ENCODE results near the gene DNAJC30. TPM values are rescaled to one million over a fixed set of nuclear protein-coding genes. Genes with fewer than 3 reads are reported as not detected.
A peak's percentile ranks its signal among the peaks of the same experiment; 100 is the strongest.

The DNAJC30 gene
- total RNA-seq, 1 donor, result 2.9 TPM

DNA sequence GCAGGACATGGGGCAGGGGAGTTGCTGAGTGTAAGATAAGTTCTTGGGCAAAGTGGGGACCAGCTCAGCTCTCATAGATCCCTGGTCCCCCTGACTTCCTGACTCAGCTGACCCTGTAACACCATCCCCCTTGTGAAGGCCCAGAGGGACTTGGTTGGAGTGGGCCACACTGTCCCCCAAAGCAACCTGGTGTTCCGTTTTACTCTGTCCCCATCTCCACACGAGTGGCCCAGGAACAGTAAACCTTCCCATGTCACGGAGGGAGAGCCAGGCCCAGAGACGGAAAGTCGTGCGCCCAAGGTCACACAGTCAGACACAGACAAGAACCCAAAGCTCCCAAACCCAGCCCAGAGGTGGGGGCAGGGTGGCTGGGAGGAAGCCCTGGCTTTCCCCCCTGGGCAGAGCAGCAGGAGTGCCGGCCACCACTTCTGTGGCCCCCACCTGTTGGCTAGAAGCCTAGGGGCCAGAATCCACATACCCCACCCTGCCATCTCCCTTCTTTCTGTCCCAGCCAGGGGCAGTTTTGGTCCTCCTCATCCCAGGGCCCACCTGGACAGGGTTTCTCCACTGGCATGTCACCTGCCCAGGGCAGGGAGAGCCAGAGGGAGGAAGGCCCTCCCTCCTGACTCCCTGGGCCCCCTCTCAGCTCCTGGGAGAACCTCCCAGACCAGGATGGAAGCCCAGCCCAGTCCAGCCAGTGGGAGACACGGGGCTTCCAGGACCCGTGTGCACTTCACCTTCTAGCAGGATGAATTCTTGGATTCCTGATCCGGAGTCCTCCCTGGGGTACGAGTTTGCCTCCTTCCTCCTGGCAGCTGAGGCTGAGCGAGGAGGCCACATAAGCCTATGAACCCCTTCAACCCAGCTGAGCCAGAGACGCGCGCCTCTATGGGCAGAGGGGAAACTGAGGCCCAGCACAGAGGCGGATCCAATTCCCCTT is 36.2 kb downstream of the DNAJC30 start:
- TF ChIP-seq, protein P1, sequence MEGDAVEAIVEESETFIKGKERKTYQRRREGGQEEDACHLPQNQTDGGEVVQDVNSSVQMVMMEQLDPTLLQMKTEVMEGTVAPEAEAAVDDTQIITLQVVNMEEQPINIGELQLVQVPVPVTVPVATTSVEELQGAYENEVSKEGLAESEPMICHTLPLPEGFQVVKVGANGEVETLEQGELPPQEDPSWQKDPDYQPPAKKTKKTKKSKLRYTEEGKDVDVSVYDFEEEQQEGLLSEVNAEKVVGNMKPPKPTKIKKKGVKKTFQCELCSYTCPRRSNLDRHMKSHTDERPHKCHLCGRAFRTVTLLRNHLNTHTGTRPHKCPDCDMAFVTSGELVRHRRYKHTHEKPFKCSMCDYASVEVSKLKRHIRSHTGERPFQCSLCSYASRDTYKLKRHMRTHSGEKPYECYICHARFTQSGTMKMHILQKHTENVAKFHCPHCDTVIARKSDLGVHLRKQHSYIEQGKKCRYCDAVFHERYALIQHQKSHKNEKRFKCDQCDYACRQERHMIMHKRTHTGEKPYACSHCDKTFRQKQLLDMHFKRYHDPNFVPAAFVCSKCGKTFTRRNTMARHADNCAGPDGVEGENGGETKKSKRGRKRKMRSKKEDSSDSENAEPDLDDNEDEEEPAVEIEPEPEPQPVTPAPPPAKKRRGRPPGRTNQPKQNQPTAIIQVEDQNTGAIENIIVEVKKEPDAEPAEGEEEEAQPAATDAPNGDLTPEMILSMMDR (IDR thresholded peaks at IDR 0.05; ENCODE audit: extremely low read depth, low read depth, low read length), result no peak
- DNase-seq (ENCODE audit: insufficient read length, low spot score, missing footprints), result peak; percentile 87
- Histone ChIP-seq H3K79me2 (ENCODE audit: insufficient read depth, low read length) (no peaks in the 10 kb centered on the region), H3K9me3 (ENCODE audit: low read depth, low read length) (no peaks in the 10 kb centered on the region), H3K36me3 (ENCODE audit: insufficient read depth, low read length) (no peaks in the 10 kb centered on the region), H3K4me3 (ENCODE audit: insufficient read depth, low read length) (no peak overlapping the region), H2AFZ (ENCODE audit: low read length) (no peak overlapping the region), H3K27me3 (ENCODE audit: insufficient read depth, low read length) (peaks cover 54% of the 10 kb centered on the region), H3K4me2 (ENCODE audit: insufficient read depth, low read length) (no peak overlapping the region), H4K20me1 (ENCODE audit: insufficient read depth, low read length) (no peaks in the 10 kb centered on the region), H3K4me1 (ENCODE audit: insufficient read depth, low read length) (no peaks in the 10 kb centered on the region), H3K27ac (ENCODE audit: low read depth, low read length) (no peak overlapping the region)

DNA sequence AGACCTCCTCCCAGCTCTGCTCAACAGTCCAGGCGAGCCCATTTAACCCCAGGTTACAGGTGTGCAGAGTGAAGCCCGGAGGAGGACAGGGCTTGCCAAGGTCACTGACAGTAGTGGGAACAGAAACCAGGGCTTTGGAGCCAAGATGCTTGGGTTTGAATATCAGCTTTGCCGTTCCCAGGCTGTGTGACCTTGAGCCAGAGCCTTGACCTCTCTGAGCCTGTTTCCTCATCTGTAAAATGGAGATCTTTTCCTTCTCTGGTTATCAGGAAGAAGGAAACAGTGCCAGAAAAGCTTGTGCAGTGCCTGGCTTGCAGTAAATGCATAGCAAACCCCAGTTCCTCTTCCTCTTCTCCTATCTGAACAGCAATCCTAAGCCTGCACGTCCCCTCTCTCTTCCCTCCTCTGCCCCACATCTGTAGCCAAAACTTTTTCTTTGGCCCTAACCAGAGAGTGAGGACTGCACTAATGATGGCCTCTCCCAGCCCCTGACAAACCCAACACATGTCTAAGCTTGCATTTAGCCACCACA is 37.5 kb downstream of the DNAJC30 start:
- H3K9me3 ChIP-seq (ENCODE audit: low read depth, low read length), result peaks cover 4% of the 10 kb centered on the region
- peaks cover 54% of the 10 kb centered on the region for H3K27me3 ChIP-seq (ENCODE audit: insufficient read depth, low read length)
- peak; percentile 59 for DNase-seq (ENCODE audit: insufficient read length, low spot score, missing footprints)
- no peak overlapping the region for H3K4me3 ChIP-seq (ENCODE audit: insufficient read depth, low read length)
- TF ChIP-seq, protein P1 (IDR thresholded peaks at IDR 0.05; ENCODE audit: extremely low read depth, low read depth, low read length), result no peak
- H3K4me1 ChIP-seq (ENCODE audit: insufficient read depth, low read length), result no peaks in the 10 kb centered on the region
- H2AFZ ChIP-seq (ENCODE audit: low read length), result no peak overlapping the region
- H3K36me3 ChIP-seq (ENCODE audit: insufficient read depth, low read length), result no peaks in the 10 kb centered on the region
- H4K20me1 ChIP-seq (ENCODE audit: insufficient read depth, low read length), result no peaks in the 10 kb centered on the region
- H3K27ac ChIP-seq (ENCODE audit: low read depth, low read length), result no peak overlapping the region
- H3K79me2 ChIP-seq (ENCODE audit: insufficient read depth, low read length), result no peaks in the 10 kb centered on the region
- no peak overlapping the region for H3K4me2 ChIP-seq (ENCODE audit: insufficient read depth, low read length)

DNA sequence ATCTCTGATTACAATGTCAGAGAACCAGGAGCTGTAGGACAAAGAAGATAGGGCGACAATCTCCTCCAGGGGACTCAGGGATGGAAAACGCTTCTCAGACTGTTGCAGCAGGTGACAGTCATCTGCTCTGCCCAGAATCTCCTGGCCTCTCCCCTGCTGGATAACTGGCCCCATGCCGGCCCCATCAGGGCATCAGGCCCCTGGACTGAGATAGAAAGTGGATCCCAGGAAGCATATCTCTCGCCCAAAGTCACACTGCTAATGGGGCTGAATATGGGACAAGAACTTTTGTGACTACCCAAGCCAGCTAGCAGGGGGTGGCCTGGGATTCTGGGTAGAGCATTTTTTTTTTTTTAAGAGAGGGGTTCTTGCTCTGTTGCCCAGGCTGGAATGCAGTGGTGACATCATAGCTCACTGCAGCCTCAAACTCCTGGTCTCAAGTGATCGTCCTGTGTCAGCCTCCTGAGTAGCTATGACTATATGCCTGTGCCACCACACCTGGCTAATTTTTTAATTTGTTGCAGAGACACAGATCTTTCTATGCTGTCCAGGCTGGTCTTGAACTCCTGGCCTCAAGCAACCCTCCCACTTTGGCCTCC is 38.5 kb downstream of the DNAJC30 start:
- H3K27ac ChIP-seq (ENCODE audit: low read depth, low read length), result no peak overlapping the region
- H3K4me3 ChIP-seq (ENCODE audit: insufficient read depth, low read length), result no peak overlapping the region
- no peak overlapping the region for H3K4me2 ChIP-seq (ENCODE audit: insufficient read depth, low read length)
- peaks cover 47% of the 10 kb centered on the region for H3K27me3 ChIP-seq (ENCODE audit: insufficient read depth, low read length)
- peaks cover 4% of the 10 kb centered on the region for H3K9me3 ChIP-seq (ENCODE audit: low read depth, low read length)
- H2AFZ ChIP-seq (ENCODE audit: low read length), result no peak overlapping the region
- TF ChIP-seq, protein P1 (IDR thresholded peaks at IDR 0.05; ENCODE audit: extremely low read depth, low read depth, low read length), result no peak
- H3K36me3 ChIP-seq (ENCODE audit: insufficient read depth, low read length), result no peaks in the 10 kb centered on the region
- DNase-seq (ENCODE audit: insufficient read length, low spot score, missing footprints), result no peak
- H3K4me1 ChIP-seq (ENCODE audit: insufficient read depth, low read length), result no peaks in the 10 kb centered on the region
- no peaks in the 10 kb centered on the region for H3K79me2 ChIP-seq (ENCODE audit: insufficient read depth, low read length)
- no peaks in the 10 kb centered on the region for H4K20me1 ChIP-seq (ENCODE audit: insufficient read depth, low read length)

DNA sequence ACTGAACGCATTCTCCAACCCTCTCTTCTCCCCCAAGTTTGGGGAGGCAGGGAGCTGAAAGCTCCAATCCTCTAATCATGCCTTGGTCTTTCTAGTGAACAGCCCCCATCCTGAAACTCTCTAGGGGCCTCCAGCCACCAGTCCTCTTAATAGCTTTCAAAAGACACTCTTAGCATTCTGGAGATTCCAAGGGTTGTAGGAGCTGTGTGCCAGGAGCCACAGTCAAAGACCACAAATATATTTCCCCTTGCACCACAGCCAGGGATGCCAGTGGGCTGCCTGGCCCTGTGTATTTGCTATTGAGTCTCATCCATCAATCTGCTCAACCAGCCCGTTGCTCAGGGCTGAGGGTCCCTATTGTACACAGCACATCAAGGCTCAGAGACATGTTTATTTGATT is 40.4 kb downstream of the DNAJC30 start:
- TF ChIP-seq, protein P1 (IDR thresholded peaks at IDR 0.05; ENCODE audit: extremely low read depth, low read depth, low read length), result no peak
- Histone ChIP-seq H3K79me2 (ENCODE audit: insufficient read depth, low read length) (no peaks in the 10 kb centered on the region), H3K9me3 (ENCODE audit: low read depth, low read length) (peaks cover 4% of the 10 kb centered on the region), H3K4me2 (ENCODE audit: insufficient read depth, low read length) (no peak overlapping the region), H3K27me3 (ENCODE audit: insufficient read depth, low read length) (peaks cover 30% of the 10 kb centered on the region), H4K20me1 (ENCODE audit: insufficient read depth, low read length) (no peaks in the 10 kb centered on the region), H3K36me3 (ENCODE audit: insufficient read depth, low read length) (no peaks in the 10 kb centered on the region), H2AFZ (ENCODE audit: low read length) (no peak overlapping the region), H3K4me3 (ENCODE audit: insufficient read depth, low read length) (no peak overlapping the region), H3K4me1 (ENCODE audit: insufficient read depth, low read length) (no peaks in the 10 kb centered on the region), H3K27ac (ENCODE audit: low read depth, low read length) (no peak overlapping the region)
- no peak for DNase-seq (ENCODE audit: insufficient read length, low spot score, missing footprints)
